Suprapubic skin (tissue), 3 donors: ENCODE data around the gene EFEMP2.

Experiments
- POLR2A ChIP-seq, 2 donors: fragments of 450-650 bp; IDR thresholded peaks; one replicate each; pipeline ENCODE4 v1.6.1; 2017; ENCODE audit warnings: antibody characterized with exemption in 2 of 2, mild to moderate bottlenecking in 2 of 2, moderate library complexity in 2 of 2
- TF ChIP-seq, protein P1 (sequence below), 2 donors: fragments of 200-600 bp in 1 of 2; fragments of 450-650 bp in 1 of 2; sonication (generic) in 1 of 2; IDR thresholded peaks; one replicate each; pipeline ENCODE4 v1.5.1; 2016 to 2019; ENCODE audit warnings: antibody characterized with exemption in 2 of 2, mild to moderate bottlenecking in 1 of 2, moderate library complexity in 1 of 2

DNA sequence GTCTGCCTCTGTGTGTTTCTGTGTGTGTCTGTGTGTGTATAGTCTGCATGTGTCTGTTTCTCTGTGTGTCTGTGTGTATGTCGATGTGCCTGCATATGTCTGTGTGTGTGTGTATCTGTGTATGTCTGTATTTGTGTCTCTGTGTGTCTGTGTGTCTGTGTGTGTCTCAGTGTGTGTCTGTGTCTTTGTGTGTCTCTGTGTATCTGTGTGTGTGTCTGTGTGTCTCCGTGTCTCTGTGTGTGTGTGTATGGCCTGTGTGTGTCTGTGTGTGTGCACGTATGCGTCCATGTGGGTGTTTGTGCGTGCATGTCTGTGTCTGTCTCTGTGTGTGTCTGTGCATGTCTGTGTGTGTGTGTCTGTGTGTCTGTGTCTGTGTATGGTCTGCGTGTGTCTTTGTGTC lies 38.4 kb downstream of the EFEMP2 start:
- TF ChIP-seq POLR2A (IDR thresholded peaks at IDR 0.05), result no peak
- TF ChIP-seq, protein P1, sequence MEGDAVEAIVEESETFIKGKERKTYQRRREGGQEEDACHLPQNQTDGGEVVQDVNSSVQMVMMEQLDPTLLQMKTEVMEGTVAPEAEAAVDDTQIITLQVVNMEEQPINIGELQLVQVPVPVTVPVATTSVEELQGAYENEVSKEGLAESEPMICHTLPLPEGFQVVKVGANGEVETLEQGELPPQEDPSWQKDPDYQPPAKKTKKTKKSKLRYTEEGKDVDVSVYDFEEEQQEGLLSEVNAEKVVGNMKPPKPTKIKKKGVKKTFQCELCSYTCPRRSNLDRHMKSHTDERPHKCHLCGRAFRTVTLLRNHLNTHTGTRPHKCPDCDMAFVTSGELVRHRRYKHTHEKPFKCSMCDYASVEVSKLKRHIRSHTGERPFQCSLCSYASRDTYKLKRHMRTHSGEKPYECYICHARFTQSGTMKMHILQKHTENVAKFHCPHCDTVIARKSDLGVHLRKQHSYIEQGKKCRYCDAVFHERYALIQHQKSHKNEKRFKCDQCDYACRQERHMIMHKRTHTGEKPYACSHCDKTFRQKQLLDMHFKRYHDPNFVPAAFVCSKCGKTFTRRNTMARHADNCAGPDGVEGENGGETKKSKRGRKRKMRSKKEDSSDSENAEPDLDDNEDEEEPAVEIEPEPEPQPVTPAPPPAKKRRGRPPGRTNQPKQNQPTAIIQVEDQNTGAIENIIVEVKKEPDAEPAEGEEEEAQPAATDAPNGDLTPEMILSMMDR (IDR thresholded peaks at IDR 0.05), result no peak
